HepG2 (cell line): ENCODE data around the gene PSMD8. TPM values are rescaled to one million over a fixed set of nuclear protein-coding genes. Genes with fewer than 3 reads are reported as not detected.
A peak's percentile ranks its signal among the peaks of the same experiment; 100 is the strongest.

ENCODE experiments used
- ARNT ChIP-seq: fragments of 450-650 bp; IDR thresholded peaks from 2 replicates; pipeline ENCODE4 v1.6.1; 2017
- E2F2 ChIP-seq: sonication (generic); formaldehyde crosslinking; IDR thresholded peaks from 2 replicates; pipeline ENCODE4 v1.4.0; 2020; ENCODE audit warnings: missing genetic modification reagents, borderline replicate concordance
- ETS1 ChIP-seq: sonication (generic); formaldehyde crosslinking; IDR thresholded peaks from 2 replicates; pipeline ENCODE4 v1.4.0; 2020; ENCODE audit warnings: missing genetic modification reagents
- FOXO1 ChIP-seq: sonication (generic); formaldehyde crosslinking; IDR thresholded peaks from 2 replicates; pipeline ENCODE4 v1.4.0; 2020; ENCODE audit warnings: missing genetic modification reagents
- GFI1 ChIP-seq: sonication (generic); formaldehyde crosslinking; IDR thresholded peaks from 2 replicates; pipeline ENCODE4 v1.5.0; 2020; ENCODE audit warnings: missing genetic modification reagents, mild to moderate bottlenecking, borderline replicate concordance
- KLF9 ChIP-seq: IDR thresholded peaks from 2 replicates; pipeline ENCODE4 v1.6.1; 2016; ENCODE audit warnings: low read depth
- MED1 ChIP-seq: sonication (generic); formaldehyde crosslinking; IDR thresholded peaks from 2 replicates; pipeline ENCODE4 v1.4.0; 2020; ENCODE audit warnings: missing genetic modification reagents
- RBAK ChIP-seq: sonication (generic); formaldehyde crosslinking; IDR thresholded peaks from 2 replicates; pipeline ENCODE4 v1.5.1; 2020; ENCODE audit warnings: mild to moderate bottlenecking, missing genetic modification reagents
- RFX5 ChIP-seq: IDR thresholded peaks from 2 replicates; pipeline ENCODE4 v1.6.1; 2011; ENCODE audit warnings: low read depth, low read length, improper control_type of control experiment
- SNAI1 ChIP-seq: sonication (generic); formaldehyde crosslinking; IDR thresholded peaks from 2 replicates; pipeline ENCODE4 v1.5.0; 2020; ENCODE audit warnings: mild to moderate bottlenecking, missing genetic modification reagents, borderline replicate concordance
- SOX5 ChIP-seq: IDR thresholded peaks from 2 replicates; pipeline ENCODE4 v1.6.1; 2016; ENCODE audit warnings: borderline replicate concordance
- UBTF ChIP-seq: sonication (generic); formaldehyde crosslinking; IDR thresholded peaks from 2 replicates; pipeline ENCODE4 v1.4.0; 2020; ENCODE audit warnings: mild to moderate bottlenecking, missing genetic modification reagents
- YEATS2 ChIP-seq: sonication (generic); formaldehyde crosslinking; IDR thresholded peaks from 2 replicates; pipeline ENCODE4 v1.4.0; 2020; ENCODE audit warnings: missing genetic modification reagents, borderline replicate concordance
- ZBTB20 ChIP-seq: sonication (generic); formaldehyde crosslinking; IDR thresholded peaks from 2 replicates; pipeline ENCODE4 v1.8.1; 2023; ENCODE audit warnings: missing genetic modification reagents, low read depth, mild to moderate bottlenecking, borderline replicate concordance
- ZKSCAN5 ChIP-seq: sonication (generic); formaldehyde crosslinking; IDR thresholded peaks from 2 replicates; pipeline ENCODE4 v1.5.1; 2020; ENCODE audit warnings: mild to moderate bottlenecking, missing genetic modification reagents
- ZNF124 ChIP-seq: sonication (generic); formaldehyde crosslinking; IDR thresholded peaks from 2 replicates; pipeline ENCODE4 v1.4.0; 2020; ENCODE audit warnings: missing genetic modification reagents
- ZNF326 ChIP-seq: sonication (generic); formaldehyde crosslinking; IDR thresholded peaks from 2 replicates; pipeline ENCODE4 v1.4.0; 2020; ENCODE audit warnings: missing genetic modification reagents, borderline replicate concordance
- ZNF331 ChIP-seq: sonication (generic); formaldehyde crosslinking; IDR thresholded peaks from 2 replicates; pipeline ENCODE4 v1.4.0; 2020; ENCODE audit warnings: missing genetic modification reagents
- ZNF441 ChIP-seq: sonication (generic); formaldehyde crosslinking; IDR thresholded peaks from 2 replicates; pipeline ENCODE4 v1.7.0; 2021; ENCODE audit warnings: missing genetic modification reagents, borderline replicate concordance
- ZNF512 ChIP-seq: sonication (generic); formaldehyde crosslinking; IDR thresholded peaks from 2 replicates; pipeline ENCODE4 v1.4.0; 2020; ENCODE audit warnings: mild to moderate bottlenecking, missing genetic modification reagents
- ZNF564 ChIP-seq: sonication (generic); formaldehyde crosslinking; IDR thresholded peaks from 2 replicates; pipeline ENCODE4 v1.8.1; 2023; ENCODE audit warnings: mild to moderate bottlenecking, missing genetic modification reagents
- ZNF615 ChIP-seq: sonication (generic); formaldehyde crosslinking; IDR thresholded peaks from 2 replicates; pipeline ENCODE4 v1.5.0; 2020; ENCODE audit warnings: mild to moderate bottlenecking, missing genetic modification reagents, borderline replicate concordance
- ZNF644 ChIP-seq: IDR thresholded peaks from 2 replicates; pipeline ENCODE4 v1.6.1; 2016; ENCODE audit warnings: low read depth
- ZNF678 ChIP-seq: sonication (generic); formaldehyde crosslinking; IDR thresholded peaks from 2 replicates; pipeline ENCODE4 v1.4.0; 2020; ENCODE audit warnings: mild to moderate bottlenecking, missing genetic modification reagents
- ZNF761 ChIP-seq: sonication (generic); formaldehyde crosslinking; conservative IDR thresholded peaks from 2 replicates; pipeline ENCODE4 v1.4.0; 2020; ENCODE audit warnings: mild to moderate bottlenecking, missing genetic modification reagents
- polyA plus RNA-seq, 8 experiments: library from polyadenylated mRNA; depleted of rRNA in 3 of 8; stranded (reverse) in 7 of 8; unstranded in 1 of 8; fragments of >200 nt; fragmentation: Illumina TruSeq in 4 of 8; extraction: Trizol in 4 of 8; gene quantifications; 2 replicates each; pipeline versions ENCODE4 v1.2.1 to v1.2.3, GENCODE V29; 2011 to 2016; ENCODE audit warnings: low read depth in 4 of 8, missing spikeins in 1 of 8, mixed read lengths in 1 of 8; ENCODE audit not compliant: insufficient read depth in 1 of 8
- total RNA-seq, 5 experiments: library from RNA; depleted of rRNA; stranded (reverse); fragments of >200 nt; fragmentation: Illumina TruSeq; extraction: Trizol; gene quantifications; 2 replicates each; pipeline ENCODE4 v1.2.3, GENCODE V29; 2016; ENCODE audit warnings: low read depth in 1 of 5

Gene PSMD8
- total and polyA plus RNA-seq, 2 of the 13 experiments (the other 11 are each of a cell fraction or from before 2014, with no cell fraction given), result 162 to 296 TPM

GRCh38 chr19:38336638-38337359 is 37.6 kb upstream of the PSMD8 start (continued):
- TF ChIP-seq ZNF326 (CRISPR knock-in tag) (no peak), SOX5 (CRISPR knock-in tag) (no peak), ZNF124 (CRISPR knock-in tag) (no peak), MED1 (CRISPR knock-in tag) (no peak), ZNF441 (CRISPR knock-in tag) (no peak), RBAK (CRISPR knock-in tag) (no peak), ZNF644 (CRISPR knock-in tag) (no peak), ZNF615 (no peak), ZNF512 (CRISPR knock-in tag) (no peak), GFI1 (CRISPR knock-in tag) (no peak), UBTF (CRISPR knock-in tag) (no peak; the same call in 1 of the 2 replicates), ZNF678 (CRISPR knock-in tag) (no peak), SNAI1 (CRISPR knock-in tag) (no peak), ARNT (no peak), ETS1 (CRISPR knock-in tag) (no peak), ZKSCAN5 (CRISPR knock-in tag) (no peak), YEATS2 (0 out of 2 replicates have a peak, but pooled peaks have one; percentile 31), KLF9 (no peak), ZBTB20 (CRISPR knock-in tag) (no peak), FOXO1 (CRISPR knock-in tag) (0 out of 2 replicates have a peak, but pooled peaks have one; percentile 60), ZNF761 (no peak), RFX5 (no peak), ZNF331 (CRISPR knock-in tag) (no peak), E2F2 (CRISPR knock-in tag) (no peak), ZNF564 (CRISPR knock-in tag) (no peak)
